Germinal center (tissue), 1 donor: Measurements from ENCODE around the gene CST6.

Experiments
- DNase-seq: peaks from one replicate; pipeline ENCODE4 v3.0.0; 2012; ENCODE audit warnings: mixed read lengths, low spot score

Gene CST6

GRCh38 chr11:66047541-66048365 lies 35.9 kb downstream of the CST6 start:
- no peak for DNase-seq

GRCh38 chr11:66048547-66049323 lies 36.9 kb downstream of the CST6 start, which contains the start of gene GAL3ST3:
GAL3ST3 (minus strand) TSS chr11:66049161; CDS start chr11:66045415, 3,746 bp downstream.
- DNase-seq: no peak

GRCh38 chr11:66050581-66051231 lies 38.9 kb downstream of the CST6 start:
- no peak for DNase-seq

- DNase-seq: no peak
Observed at GRCh38 chr11:66051371-66051765, 39.6 kb downstream of the CST6 start.

- DNase-seq: peak; percentile 95
Observed at GRCh38 chr11:66051766-66052663, 40.2 kb downstream of the CST6 start, which contains the start of gene SF3B2. SF3B2 (plus strand) TSS chr11:66052364; CDS start chr11:66052385, 21 bp downstream.

GRCh38 chr11:66052664-66052982 lies 40.8 kb downstream of the CST6 start:
- DNase-seq: no peak

GRCh38 chr11:66055021-66055420 lies 43.2 kb downstream of the CST6 start:
- no peak for DNase-seq

GRCh38 chr11:66056501-66056900 lies 44.7 kb downstream of the CST6 start:
- DNase-seq: no peak

- DNase-seq: no peak
Observed at GRCh38 chr11:66059966-66060680, 48.3 kb downstream of the CST6 start.

GRCh38 chr11:66061268-66061667 lies 49.5 kb downstream of the CST6 start:
- DNase-seq: no peak

- DNase-seq: no peak
Observed at GRCh38 chr11:66062408-66062807, 50.6 kb downstream of the CST6 start.
